LHCN-M2 (cell line): ENCODE measurements around the gene LRG1. TPM values are rescaled to one million over a fixed set of nuclear protein-coding genes. Genes with fewer than 3 reads are reported as not detected.
A peak's percentile ranks its signal among the peaks of the same experiment; 100 is the strongest.
"Not testable (repeated sequence)": the region's sequence is repeated elsewhere in the genome, so short reads cannot be mapped to it uniquely, and the experiment has no call there.

Experiments
- DNase-seq: peaks from one replicate; pipeline ENCODE4 v3.0.0-alpha.2; 2012; ENCODE audit warnings: low read depth
- total RNA-seq: library from RNA; depleted of rRNA; stranded (reverse); fragments of >200 nt; gene quantifications from 2 replicates; pipeline ENCODE4 v1.2.3, GENCODE V29; 2014

LRG1 gene
- total RNA-seq, 1 experiment from 2014 or later: not detected

DNA sequence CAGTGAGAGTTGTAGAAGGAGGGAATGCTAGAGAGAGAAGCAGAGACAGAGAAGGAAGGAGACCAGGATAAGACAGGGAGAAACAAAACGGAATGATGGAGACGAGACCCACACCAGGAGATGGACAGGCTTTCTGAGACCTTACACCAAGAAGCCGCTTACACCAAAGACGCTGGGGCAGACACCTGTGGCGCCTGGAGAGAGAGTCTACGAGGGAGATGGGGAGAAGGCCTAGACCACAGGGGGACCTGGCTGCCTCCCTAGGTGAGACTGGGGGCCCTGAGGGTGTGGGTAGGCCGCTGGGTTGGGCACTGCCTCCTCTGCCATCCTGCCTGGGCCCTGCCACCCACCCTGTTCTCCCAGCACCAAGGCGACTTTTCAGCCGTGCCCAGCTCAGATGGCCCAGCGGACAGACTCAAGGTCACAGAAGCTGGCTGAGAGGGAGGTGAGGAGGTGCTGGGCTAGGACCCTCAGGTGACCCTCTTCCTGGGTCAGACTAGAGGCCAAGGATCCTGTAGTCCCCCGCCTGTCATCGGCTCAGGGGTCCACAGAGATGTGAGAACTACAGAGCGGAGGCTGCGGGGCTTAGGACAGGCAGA lies 9.8 kb downstream of the LRG1 start:
- DNase-seq: no peak

GRCh38 chr19:4528843-4529242 lies 11.0 kb downstream of the LRG1 start:
- DNase-seq: no peak

DNA sequence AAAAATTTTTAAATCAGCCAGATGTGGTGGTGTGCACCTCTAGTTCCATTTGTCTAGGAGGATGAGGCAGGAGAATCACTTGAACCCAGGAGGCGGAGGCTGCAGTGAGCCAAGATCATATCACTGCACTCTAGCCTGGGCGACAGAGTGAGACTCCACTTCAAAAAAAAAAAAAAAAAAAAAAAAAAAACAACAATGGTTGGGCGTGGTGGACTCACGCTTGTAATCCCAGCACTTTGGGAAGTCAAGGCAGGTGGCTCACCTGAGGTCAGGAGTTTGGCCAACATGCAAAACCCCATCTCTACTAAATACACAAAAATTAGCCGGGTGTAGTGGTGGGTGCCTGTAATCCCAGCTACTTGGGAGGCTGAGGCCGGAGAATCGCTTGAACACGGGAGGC lies 12.5 kb downstream of the LRG1 start:
- DNase-seq: not testable (repeated sequence)

DNA sequence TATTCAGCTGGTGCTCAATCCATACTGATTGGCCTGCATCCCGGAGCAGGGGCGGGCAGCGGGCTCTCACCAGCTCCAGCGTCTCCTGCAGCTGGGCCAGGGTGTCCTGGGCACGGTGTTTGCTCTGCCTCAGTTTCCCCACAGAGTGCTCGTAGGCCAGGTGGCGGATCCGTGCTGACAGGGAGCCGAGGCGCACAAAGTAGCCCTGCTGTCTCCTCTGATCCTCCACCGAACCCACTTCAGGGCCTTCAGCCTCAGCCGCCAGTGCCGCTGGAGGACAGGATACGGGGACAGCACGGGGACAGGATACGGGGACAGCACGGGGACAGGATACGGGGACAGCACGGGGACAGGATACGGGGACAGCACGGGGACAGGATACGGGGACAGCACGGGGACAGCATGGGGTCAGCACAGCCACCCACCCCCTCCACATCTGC lies 14.3 kb downstream of the LRG1 start:
- no peak for DNase-seq

- peak; percentile 37 for DNase-seq
Measured at GRCh38 chr19:4524808-4525562, 14.9 kb downstream of the LRG1 start.

GRCh38 chr19:4523306-4524110 lies 16.3 kb downstream of the LRG1 start:
- no peak for DNase-seq

DNA sequence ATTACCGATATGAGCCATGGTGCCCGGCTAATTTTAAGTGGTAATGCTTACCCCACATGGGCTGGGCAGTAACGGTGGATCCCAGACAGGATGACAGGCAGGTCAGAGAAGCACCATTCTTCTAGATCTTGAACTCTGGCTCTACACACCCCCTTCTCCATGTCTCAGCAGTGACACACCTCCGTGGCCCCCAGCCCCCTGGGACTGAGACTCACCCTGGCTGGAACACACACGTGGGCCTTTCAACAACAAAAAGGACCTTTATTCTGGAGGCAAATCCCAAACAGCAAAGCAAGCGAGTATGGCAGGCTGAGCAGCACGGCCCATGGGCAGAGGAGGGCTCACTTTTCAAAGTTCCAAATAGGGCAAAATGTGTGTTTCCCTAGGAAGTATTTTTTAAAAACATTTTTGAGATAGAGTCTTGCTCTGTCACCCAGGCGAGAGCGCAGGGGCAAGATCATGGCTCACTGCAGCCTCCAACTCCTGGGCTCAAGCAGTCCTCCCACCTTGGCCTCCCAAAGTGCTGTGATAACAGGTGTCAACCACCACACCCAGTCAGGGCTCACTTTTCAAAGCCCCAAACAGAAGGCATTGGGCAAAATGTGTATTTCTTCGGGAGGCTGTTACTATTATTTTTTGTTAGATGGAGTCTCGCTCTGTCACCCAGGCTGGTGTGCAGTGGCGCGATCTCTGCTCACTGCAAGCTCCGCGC lies 17.4 kb downstream of the LRG1 start:
- no peak for DNase-seq

GRCh38 chr19:4521888-4522242 lies 18.0 kb downstream of the LRG1 start:
- no peak for DNase-seq

DNA sequence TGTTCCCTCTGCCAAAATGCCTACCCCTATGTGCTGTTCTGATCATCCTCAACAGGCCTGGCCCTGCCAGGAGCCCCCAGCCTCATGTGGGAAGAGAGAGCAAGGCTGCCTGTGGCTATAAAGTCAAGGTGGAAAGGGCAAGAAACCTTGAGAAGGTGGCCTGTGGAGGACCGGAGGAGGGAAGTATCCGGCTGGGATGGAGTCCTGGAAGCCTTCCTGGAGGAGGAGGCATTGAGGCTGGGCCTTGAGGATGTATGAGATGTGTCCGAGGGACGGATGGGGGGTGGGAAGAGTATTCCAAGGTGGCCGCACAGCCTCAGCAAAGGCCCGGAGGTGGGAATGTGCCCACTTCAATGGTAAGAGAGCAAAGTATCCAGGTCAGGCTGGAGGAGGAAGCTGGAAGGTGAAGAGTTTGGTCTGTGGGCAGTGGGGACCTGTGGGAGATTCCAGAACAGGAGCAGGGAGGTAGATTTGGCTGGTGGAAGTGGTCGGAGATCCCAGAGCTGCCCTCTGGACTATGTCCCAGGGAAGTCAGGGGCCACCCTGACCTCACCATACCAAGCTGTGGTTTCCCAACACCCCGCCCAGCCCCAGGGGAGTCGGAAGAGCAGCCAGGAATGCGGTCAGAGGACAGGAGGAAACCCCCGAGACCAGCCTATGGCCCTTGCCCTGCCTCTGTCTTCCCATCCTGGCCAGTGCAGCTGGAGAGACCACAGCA lies 18.5 kb downstream of the LRG1 start:
- no peak for DNase-seq

DNA sequence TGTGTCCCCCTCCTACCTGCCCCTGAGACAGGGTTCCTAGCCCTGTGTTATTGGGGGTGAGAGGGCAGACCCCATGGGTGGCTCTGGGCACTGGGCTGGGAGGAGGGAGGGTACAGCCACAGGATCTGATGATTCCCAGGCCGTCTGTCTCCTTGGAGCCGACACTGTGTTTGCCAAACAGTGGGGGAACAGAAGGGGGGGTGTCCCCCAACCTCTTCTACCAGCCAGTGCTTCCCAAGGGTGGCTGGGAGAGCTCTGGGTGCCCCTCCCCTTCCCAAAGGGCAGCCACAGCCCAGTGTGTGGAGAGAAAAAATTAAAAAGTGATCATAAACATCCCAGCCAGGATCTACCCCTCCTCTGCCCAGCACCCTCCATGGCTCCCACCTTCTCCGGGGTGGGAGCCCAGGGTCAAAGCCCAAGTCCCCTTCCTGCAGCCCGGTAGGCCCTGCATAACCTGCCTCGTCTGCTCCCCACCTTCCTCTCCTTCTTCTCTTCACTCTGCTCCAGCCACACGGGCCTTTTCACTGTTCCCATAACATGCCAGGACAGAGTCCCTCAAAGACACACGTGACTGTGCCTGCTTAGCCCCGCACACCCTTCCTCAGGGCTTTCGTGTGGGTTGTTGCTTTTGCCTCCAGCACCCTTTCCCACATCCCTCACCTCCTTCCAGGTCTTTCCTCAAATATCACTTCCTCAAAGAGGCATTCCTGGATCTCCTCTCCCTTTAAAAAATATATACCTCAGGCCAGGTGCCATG lies 20.1 kb downstream of the LRG1 start:
- peak; percentile 27 for DNase-seq

DNA sequence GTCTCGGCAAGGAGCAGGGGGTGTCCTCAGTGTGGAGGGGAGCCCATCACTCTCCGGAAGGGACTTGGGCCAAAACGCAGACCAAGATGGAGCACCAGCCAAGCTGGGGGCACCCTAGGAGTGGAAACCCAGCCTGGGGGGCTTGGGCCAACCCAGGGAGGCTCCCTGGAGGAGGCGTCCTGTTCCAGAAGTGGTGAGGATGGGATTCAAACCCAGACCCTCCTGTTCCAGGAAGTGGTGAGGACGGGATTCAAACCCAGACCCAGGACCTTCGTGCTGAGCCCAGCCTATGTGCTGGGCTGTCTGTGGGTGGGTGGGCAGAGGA lies 20.7 kb downstream of the LRG1 start:
- DNase-seq: no peak

DNA sequence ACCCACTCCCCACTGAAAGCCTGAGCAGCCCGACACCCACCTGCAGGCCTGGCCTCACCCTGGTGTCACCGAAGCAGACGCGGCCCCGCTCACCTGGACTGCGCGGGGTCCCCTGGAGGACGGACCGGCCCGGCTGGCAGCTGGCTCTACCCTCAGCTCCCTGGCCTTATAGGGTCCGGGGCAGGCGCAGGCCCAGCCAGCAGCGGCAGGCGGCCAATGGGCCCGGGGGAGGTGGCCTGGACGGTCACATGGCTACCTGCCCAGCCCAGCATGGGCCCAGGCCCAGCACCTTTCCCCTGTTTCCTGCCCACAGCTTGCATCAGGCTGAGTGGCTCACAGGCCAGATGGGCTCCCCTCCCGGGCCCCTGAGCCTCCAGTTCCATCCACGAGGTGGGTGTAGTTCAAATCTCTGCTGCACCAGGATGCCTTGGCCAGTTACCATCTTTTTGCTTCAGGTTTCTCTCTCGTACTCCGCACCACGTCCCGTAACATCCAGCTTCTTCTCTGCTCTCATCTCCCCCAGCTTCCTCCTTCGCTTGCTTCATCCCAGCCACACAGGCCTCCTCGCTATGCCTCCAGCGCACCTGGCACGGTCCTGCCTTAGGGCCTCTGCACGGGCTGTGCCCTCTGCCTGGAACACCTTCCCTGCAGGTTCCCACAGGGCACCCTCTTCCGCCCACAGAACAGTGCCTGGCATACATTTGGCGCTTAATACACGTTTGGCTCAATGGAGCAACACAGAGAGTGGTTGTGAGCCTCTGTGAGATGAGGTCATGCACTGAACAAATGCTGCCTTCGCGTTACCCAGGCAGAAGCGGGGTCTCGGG lies 21.3 kb downstream of the LRG1 start, which contains the start of gene PLIN4:
TSS of gene PLIN4 (minus strand) at position 142 of the 827 bp plus-strand sequence. CDS start 214 bp downstream, outside the sequence.
- no peak for DNase-seq

GRCh38 chr19:4517451-4518057 lies 22.3 kb downstream of the LRG1 start:
- DNase-seq: no peak

GRCh38 chr19:4516939-4517300 lies 22.9 kb downstream of the LRG1 start:
- peak; percentile 34 for DNase-seq

- no peak for DNase-seq
Measured at GRCh38 chr19:4516199-4516938, 23.5 kb downstream of the LRG1 start.

GRCh38 chr19:4515732-4516131 lies 24.1 kb downstream of the LRG1 start:
- DNase-seq: no peak

- DNase-seq: no peak
Measured at GRCh38 chr19:4513248-4513647, 26.6 kb downstream of the LRG1 start.

DNA sequence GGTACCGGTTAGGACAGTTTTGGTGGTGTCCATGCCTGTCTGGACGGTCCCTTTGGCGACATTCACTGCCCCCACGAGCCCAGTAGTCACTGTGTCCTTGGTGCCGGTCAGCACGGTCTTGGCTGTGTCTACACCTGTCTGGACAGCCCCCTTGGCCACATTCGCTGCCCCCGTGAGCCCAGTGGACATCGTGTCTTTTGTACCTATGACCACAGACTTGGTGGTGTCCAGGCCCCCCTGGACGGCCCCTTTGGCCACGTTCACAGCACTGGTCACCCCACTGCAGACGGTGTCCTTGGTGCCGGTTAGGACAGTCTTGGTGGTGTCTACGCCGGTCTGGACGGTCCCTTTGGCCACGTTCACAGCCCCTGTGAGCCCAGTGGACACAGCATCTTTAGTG lies 27.8 kb downstream of the LRG1 start:
- DNase-seq: no peak
